K562 (cell line): ENCODE results near the gene CD44. TPM values are rescaled to one million over a fixed set of nuclear protein-coding genes. Genes with fewer than 3 reads are reported as not detected.

ENCODE experiments used
- ATAC-seq: fragments of 200-7000 bp; cut with Tn5 transposase; 3 replicates; pipeline ENCODE4 v1.9.1; 2020; ENCODE audit warnings: moderate library complexity
- BruUV-seq: library from RNA; stranded (reverse); fragments of 400-500 nt; replicated peaks from 2 replicates; lab custom pipeline; 2021; lab: Mats Ljungman, UMichigan
- CTCF ChIA-PET: fragments of 300-600 bp; formaldehyde crosslinking; extraction: SDS; loops from one replicate; lab custom pipeline; 2021; ENCODE audit warnings: low intra/inter-chr PET ratio; lab: Yijun Ruan, JAX
- POLR2A ChIA-PET: fragments of 300-600, 350-650 bp; sonication (Branson Sonifier 250); formaldehyde crosslinking; extraction: SDS; loops from one replicate; lab custom pipeline; 2021; ENCODE audit warnings: antibody characterized with exemption, inconsistent platforms; lab: Yijun Ruan, JAX
- DNase-seq, 4 experiments: peaks; one replicate each; pipeline versions ENCODE4 v3.0.0 to v3.0.0-alpha.2; 2011 to 2018; ENCODE audit warnings: low spot score in 3 of 4, mixed read lengths in 3 of 4; ENCODE audit errors: extremely low read depth in 1 of 4
- FAIRE-seq: peaks from 2 replicates; lab custom pipeline; 2011; peaks lifted over from hg19 to GRCh38; lab: Jason Lieb, UNC
- H2AFZ ChIP-seq: 2 replicates; pipeline ENCODE4 v1.6.0; 2011; ENCODE audit warnings: low read depth, low read length, control low read depth, inconsistent platforms
- H3K27ac ChIP-seq: fragments of 200-600 bp; 3 replicates; pipeline ENCODE4 v1.8.0; 2011; ENCODE audit warnings: low read depth, mild to moderate bottlenecking, control low read depth, inconsistent platforms, low read length, moderate library complexity, mixed read lengths; ENCODE audit errors: extremely low read depth
- H3K27me3 ChIP-seq, 2 experiments: fragments of 300-600 bp in 1 of 2; 2 replicates in 1 of 2; 3 replicates in 1 of 2; pipeline versions ENCODE4 v1.6.0 to v1.8.0; 2011; ENCODE audit warnings: inconsistent platforms in 2 of 2, low read length in 2 of 2, mild to moderate bottlenecking in 1 of 2, mixed read lengths in 1 of 2, moderate library complexity in 1 of 2; ENCODE audit not compliant: control insufficient read depth in 2 of 2, insufficient read depth in 2 of 2
- H3K36me3 ChIP-seq: fragments of 300-600 bp; 3 replicates; pipeline ENCODE4 v1.8.0; 2011; ENCODE audit warnings: mild to moderate bottlenecking, low read length, inconsistent platforms; ENCODE audit not compliant: control insufficient read depth, insufficient read depth
- H3K4me1 ChIP-seq, 2 experiments: fragments of 200-600 bp in 1 of 2; replicated peaks in 1 of 2; 2 replicates in 1 of 2; 3 replicates in 1 of 2; pipeline versions ENCODE4 v1.5.1 to v1.8.0; 2011; ENCODE audit warnings: inconsistent platforms in 2 of 2, low read length in 2 of 2, mild to moderate bottlenecking in 1 of 2, mixed read lengths in 1 of 2, moderate library complexity in 1 of 2; ENCODE audit not compliant: control insufficient read depth in 2 of 2, insufficient read depth in 2 of 2
- H3K4me2 ChIP-seq: 2 replicates; pipeline ENCODE4 v1.6.1; 2011; ENCODE audit warnings: low read length, control low read depth, inconsistent platforms, mixed read lengths; ENCODE audit not compliant: insufficient read depth
- H3K4me3 ChIP-seq: fragments of 200-600 bp; sonication (generic), shearing (Covaris generic); 2 replicates; pipeline ENCODE4 v1.5.1; 2016; ENCODE audit warnings: control low read depth, inconsistent platforms
- H3K79me2 ChIP-seq: fragments of 200-600 bp; 3 replicates; pipeline ENCODE4 v1.8.0; 2011; ENCODE audit warnings: low read length, inconsistent platforms; ENCODE audit not compliant: control insufficient read depth, insufficient read depth
- H3K9ac ChIP-seq, 2 experiments: 2 replicates each; pipeline versions ENCODE4 v1.6.0 to v1.6.1; 2011; ENCODE audit warnings: low read depth in 2 of 2, low read length in 2 of 2, control low read depth in 1 of 2, inconsistent platforms in 1 of 2, mild to moderate bottlenecking in 1 of 2, mixed read lengths in 1 of 2; ENCODE audit not compliant: insufficient read depth in 1 of 2
- H3K9me1 ChIP-seq: one replicate; pipeline ENCODE4 v1.6.0; 2011; ENCODE audit warnings: inconsistent platforms, mild to moderate bottlenecking, low read length, moderate library complexity; ENCODE audit not compliant: control insufficient read depth, insufficient read depth
- H3K9me3 ChIP-seq: replicated peaks from 2 replicates; pipeline ENCODE4 v1.5.1; 2011; ENCODE audit warnings: low read depth, low read length, inconsistent platforms; ENCODE audit not compliant: control insufficient read depth, insufficient read depth
- H4K20me1 ChIP-seq: replicated peaks from 2 replicates; pipeline ENCODE4 v1.6.1; 2011; ENCODE audit warnings: low read length, inconsistent platforms, mixed read lengths; ENCODE audit not compliant: control insufficient read depth, insufficient read depth
- ADNP ChIP-seq: fragments of 200-800 bp; sonication (Bioruptor generic); IDR thresholded peaks from 2 replicates; pipeline ENCODE4 v1.6.1; 2016; ENCODE audit warnings: missing genetic modification characterization, missing compliant biosample characterization
- BRD9 ChIP-seq: fragments of 450-650 bp; IDR thresholded peaks from 2 replicates; pipeline ENCODE4 v1.6.1; 2018; ENCODE audit warnings: low read depth; ENCODE audit not compliant: partially characterized antibody
- CEBPZ ChIP-seq: fragments of 150-350 bp; IDR thresholded peaks from 2 replicates; pipeline ENCODE4 v1.6.1; 2014; ENCODE audit warnings: low read depth, mild to moderate bottlenecking, low read length, borderline replicate concordance
- FOSL1 ChIP-seq: fragments of 200-800 bp; sonication (Bioruptor generic); conservative IDR thresholded peaks from 2 replicates; pipeline ENCODE4 v1.6.1; 2016; ENCODE audit warnings: missing genetic modification characterization, missing compliant biosample characterization
- GABPA ChIP-seq: fragments of 200-800 bp; sonication (Bioruptor generic); conservative IDR thresholded peaks from 2 replicates; pipeline ENCODE4 v1.6.1; 2016; ENCODE audit warnings: low read depth, missing genetic modification characterization, missing compliant biosample characterization
- RBBP5 ChIP-seq: fragments of 200-600 bp; sonication (generic); IDR thresholded peaks from 2 replicates; pipeline ENCODE4 v1.6.1; 2012; ENCODE audit warnings: borderline replicate concordance, mild to moderate bottlenecking, low read length, control low read depth, inconsistent platforms; ENCODE audit not compliant: insufficient read depth, poor library complexity, severe bottlenecking
- RBM15 ChIP-seq: fragments of 200-400 bp; formaldehyde crosslinking; IDR thresholded peaks from 2 replicates; pipeline ENCODE4 v1.6.1; 2018; ENCODE audit warnings: mild to moderate bottlenecking, low read length, moderate library complexity; ENCODE audit not compliant: insufficient read depth
- THRAP3 ChIP-seq: fragments of 450-650 bp; IDR thresholded peaks from 2 replicates; pipeline ENCODE4 v1.6.1; 2016; ENCODE audit warnings: mild to moderate bottlenecking, inconsistent platforms, borderline replicate concordance
- TRIM28 ChIP-seq: fragments of 450-650 bp; IDR thresholded peaks from 2 replicates; pipeline ENCODE4 v1.6.1; 2017
- ZNF644 ChIP-seq: fragments of 200-800 bp; sonication (Bioruptor generic); IDR thresholded peaks from 2 replicates; pipeline ENCODE4 v1.6.1; 2016; ENCODE audit warnings: low read depth, missing genetic modification characterization, missing compliant biosample characterization
- ZNF766 ChIP-seq: fragments of 200-800 bp; sonication (Bioruptor generic); conservative IDR thresholded peaks from 2 replicates; pipeline ENCODE4 v1.6.1; 2016; ENCODE audit warnings: missing genetic modification characterization, missing compliant biosample characterization
- WGBS: fragments of 100-300 bp; shearing (Covaris generic); methylation state at CpG from one replicate; pipeline ENCODE4 v1.1.6; 2016; ENCODE audit warnings: low coverage, mixed read lengths; ENCODE audit not compliant: insufficient coverage; ENCODE audit errors: missing lambda C conversion rate; 5-methylcytosine and 5-hydroxymethylcytosine counted together
- in situ Hi-C: fragments of 300-500 bp; cut with MboI; formaldehyde crosslinking; loops from 4 replicates; pipeline ENCODE4 v1.15.0; 2018; ENCODE audit warnings: inconsistent platforms, mixed read lengths
- intact Hi-C: fragments of 100-400 bp; cut with micrococcal nuclease; formaldehyde crosslinking; loops from 2 replicates; pipeline ENCODE4 v1.14.2; 2022
- polyA plus RNA-seq, 8 experiments: library from polyadenylated mRNA; depleted of rRNA in 4 of 8; stranded (reverse) in 5 of 8; unstranded in 3 of 8; fragments of >200 nt; fragmentation: Nextera tagmentation in 2 of 8; fragmentation: Illumina TruSeq in 1 of 8; extraction: Ambion mirVana in 2 of 8; extraction: Trizol in 1 of 8; gene quantifications; 2 replicates each; pipeline versions ENCODE4 v1.2.1 to v1.2.3, GENCODE V29; 2011 to 2014; ENCODE audit warnings: inconsistent platforms in 1 of 8, missing spikeins in 1 of 8
- total RNA-seq, 7 experiments: library from RNA; depleted of rRNA in 6 of 7; stranded (reverse); fragments of >200 nt in 6 of 7; fragmentation: Illumina TruSeq in 2 of 7; extraction: Trizol in 2 of 7; gene quantifications; 2 replicates each; pipeline versions ENCODE4 v1.2.1 to v1.2.3, GENCODE V29; 2011 to 2021; ENCODE audit warnings: low replicate concordance in 1 of 7

The CD44 gene
- total and polyA plus RNA-seq, 9 of the 15 experiments (the other 6 are each of a cell fraction or from before 2014, with no cell fraction given): 1.2 to 13.9 (median 3.0) TPM

DNA sequence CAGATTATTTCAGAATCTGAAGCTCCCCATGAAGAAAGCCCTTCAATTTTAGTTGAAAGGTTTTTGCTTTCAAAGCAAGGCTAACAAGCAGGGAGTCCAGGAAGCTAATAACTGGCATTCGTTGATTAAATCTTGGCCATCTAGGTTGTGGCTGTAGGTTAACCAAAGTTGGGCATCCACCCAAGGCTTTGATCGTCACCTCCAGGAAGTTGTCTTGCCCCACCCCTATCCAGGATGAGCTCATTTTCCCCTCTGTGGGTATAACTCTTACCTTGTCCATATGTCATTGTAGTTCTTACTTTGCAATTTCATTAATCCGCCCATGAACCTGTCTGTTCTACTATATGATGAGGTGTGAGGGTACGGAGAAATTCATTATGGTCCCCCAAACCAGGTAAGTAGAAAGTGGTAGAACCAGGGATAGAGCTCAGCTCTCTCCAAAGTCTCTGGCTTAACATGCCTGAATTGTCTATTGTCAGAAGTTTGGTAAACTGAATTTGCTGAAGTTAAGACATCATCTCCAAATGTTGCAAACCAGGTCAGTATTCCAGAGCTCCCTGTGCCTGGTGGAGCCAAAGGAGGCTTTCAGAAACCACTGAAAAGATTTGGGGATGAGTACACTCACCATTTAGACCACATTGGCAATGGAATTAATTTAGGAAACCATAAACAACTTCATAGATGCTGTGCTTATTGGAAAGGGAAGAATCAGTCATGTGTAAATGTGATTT is 97.1 kb downstream of the CD44 start:
- no peak for DNase-seq
- Histone ChIP-seq H3K9ac (no peak overlapping the region), H3K79me2 (no peaks in the 10 kb centered on the region), H3K9me1 (no peaks in the 10 kb centered on the region), H2AFZ (no peak overlapping the region), H3K4me3 (no peak overlapping the region), H3K27ac (no peak overlapping the region), H3K27me3 (no peaks in the 10 kb centered on the region; a peak in 3 of 5 replicates), H3K4me1 (no peaks in the 10 kb centered on the region; a peak in 1 of 5 replicates), H3K36me3 (no peaks in the 10 kb centered on the region), H3K9me3 (no peaks in the 10 kb centered on the region), H3K4me2 (no peak overlapping the region), H4K20me1 (no peaks in the 10 kb centered on the region)
- in situ Hi-C loops: loop anchor here (5.0 to 25.0 kb wide), 2 partner anchors 239 to 299 kb away; no protein-coding TSS in a partner anchor
- BruUV-seq: no TSS peak
- no peak for FAIRE-seq
- WGBS: 2% methylated on average over 4 of the region's 4 CpGs
- TF ChIP-seq RBM15 (no peak), GABPA (tag) (0 out of 2 replicates have a peak, but pooled peaks have one; percentile 9)
- ChIA-PET CTCF (no interaction called here), POLR2A (interaction anchor here (0.6 to 0.7 kb wide), 2 partner anchors 54 to 239 kb away, joined by 3 to 4 read pairs; no protein-coding TSS in a partner anchor)
- intact Hi-C loops: no loop called here
- no peak for ATAC-seq

- DNase-seq: no peak
- H3K27ac ChIP-seq: no peak overlapping the region
- POLR2A ChIA-PET: interaction anchor here (0.6 to 0.7 kb wide), 2 partner anchors 54 to 240 kb away, joined by 3 to 4 read pairs; no protein-coding TSS in a partner anchor
- TF ChIP-seq ADNP: no peak
- TF ChIP-seq TRIM28: no peak
- TF ChIP-seq GABPA (tag): peak; percentile 18; the same call in 1 of the 2 replicates
- TF ChIP-seq FOSL1 (tag): peak; percentile 60
- no peak for TF ChIP-seq CEBPZ
- TF ChIP-seq THRAP3: no peak
- no peak for TF ChIP-seq ZNF644
- TF ChIP-seq BRD9: no peak
- TF ChIP-seq RBBP5: no peak
- TF ChIP-seq ZNF766 (CRISPR knock-in tag): peak; percentile 69
These were observed 97.7 kb downstream of the CD44 start for GRCh38 chr11:35236667-35237003.

More at GRCh38 chr11:35236667-35237003, 97.7 kb downstream of the CD44 start:
- in situ Hi-C loops (loop anchor here (5.0 to 25.0 kb wide), 2 partner anchors 239 to 299 kb away; no protein-coding TSS in a partner anchor), intact Hi-C loops (no loop called here)
- Histone ChIP-seq H3K79me2 (no peaks in the 10 kb centered on the region), H3K9me1 (no peaks in the 10 kb centered on the region), H4K20me1 (no peaks in the 10 kb centered on the region), H3K4me2 (no peak overlapping the region), H3K9me3 (no peaks in the 10 kb centered on the region), H3K36me3 (no peaks in the 10 kb centered on the region), H3K4me3 (no peak overlapping the region), H2AFZ (no peak overlapping the region), H3K4me1 (no peaks in the 10 kb centered on the region; a peak in 1 of 5 replicates), H3K9ac (no peak overlapping the region), H3K27me3 (peaks cover 0 to 3% of the 10 kb centered on the region in 2 experiments; a peak in 3 of 5 replicates)
- BruUV-seq: no TSS peak
- no peak for ATAC-seq
- CTCF ChIA-PET: no interaction called here
- FAIRE-seq: no peak
- WGBS: 3% methylated on average over 5 of the region's 5 CpGs
